BJ (cell line): ENCODE data around the gene ATE1. TPM values are rescaled to one million over a fixed set of nuclear protein-coding genes. Genes with fewer than 3 reads are reported as not detected.

Experiments used
- CTCF ChIA-PET: fragments of 350-600 bp; formaldehyde crosslinking; extraction: SDS; loops from one replicate; lab custom pipeline; 2021; ENCODE audit warnings: antibody characterized with exemption, inconsistent platforms; lab: Yijun Ruan, JAX
- POLR2A ChIA-PET: fragments of 300-600 bp; sonication (Branson Sonifier 250); formaldehyde crosslinking; extraction: SDS; loops from one replicate; lab custom pipeline; 2021; ENCODE audit warnings: antibody characterized with exemption; lab: Charles Lee
- DNase-seq: peaks from one replicate; pipeline ENCODE4 v3.0.0-alpha.2; 2011; ENCODE audit warnings: low read depth
- H3K27me3 ChIP-seq: 2 replicates; pipeline ENCODE4 v1.6.0; 2011; ENCODE audit warnings: low read length; ENCODE audit not compliant: control insufficient read depth, insufficient read depth
- H3K36me3 ChIP-seq: 2 replicates; pipeline ENCODE4 v1.5.1; 2011; ENCODE audit warnings: low read length; ENCODE audit not compliant: control insufficient read depth, insufficient read depth
- H3K4me3 ChIP-seq: 2 replicates; pipeline ENCODE4 v1.5.1; 2011; ENCODE audit warnings: low read depth, mild to moderate bottlenecking, control low read depth, low read length
- polyA plus RNA-seq: library from polyadenylated mRNA; depleted of rRNA; stranded (reverse); fragments of >200 nt; gene quantifications from 2 replicates; pipeline ENCODE4 v1.2.3, GENCODE V29; 2011
- TF ChIP-seq, protein P1 (sequence below): IDR thresholded peaks from 2 replicates; pipeline ENCODE4 v1.5.1; 2011; ENCODE audit warnings: low read depth, mild to moderate bottlenecking, control low read depth, inconsistent platforms, low read length, moderate library complexity; ENCODE audit not compliant: insufficient read depth

ATE1 gene
- polyA plus RNA-seq, 1 experiment = 7.4 TPM

DNA sequence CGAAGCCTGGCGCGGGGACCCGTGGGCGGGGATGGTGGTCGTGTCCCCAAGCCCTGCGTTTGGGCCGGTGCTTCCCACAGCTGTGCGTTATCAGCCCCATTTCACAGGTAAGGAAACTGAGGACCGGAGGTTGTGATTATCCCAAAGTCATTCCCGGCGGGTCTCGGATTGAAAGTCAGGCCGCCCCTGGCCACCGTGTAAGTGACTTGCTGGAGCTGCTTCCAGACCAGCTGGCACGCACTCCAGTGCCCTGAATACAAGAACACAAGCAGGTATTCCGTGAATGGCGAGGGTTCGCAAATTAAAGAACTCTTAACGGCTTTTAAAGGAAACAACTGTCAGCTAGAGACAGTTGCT, 675 bp upstream of the ATE1 start:
- no peaks in the 10 kb centered on the region; the same call in 1 of the 2 replicates for H3K36me3 ChIP-seq
- H3K4me3 ChIP-seq = peak overlapping the region; percentile 84
- ChIA-PET CTCF (interaction anchor here (1.2 kb wide), 1 partner anchor 28 kb away, joined by 5 read pairs; no protein-coding TSS in a partner anchor), POLR2A (no interaction called here)
- H3K27me3 ChIP-seq = no peaks in the 10 kb centered on the region
- DNase-seq = no peak
- TF ChIP-seq, protein P1, sequence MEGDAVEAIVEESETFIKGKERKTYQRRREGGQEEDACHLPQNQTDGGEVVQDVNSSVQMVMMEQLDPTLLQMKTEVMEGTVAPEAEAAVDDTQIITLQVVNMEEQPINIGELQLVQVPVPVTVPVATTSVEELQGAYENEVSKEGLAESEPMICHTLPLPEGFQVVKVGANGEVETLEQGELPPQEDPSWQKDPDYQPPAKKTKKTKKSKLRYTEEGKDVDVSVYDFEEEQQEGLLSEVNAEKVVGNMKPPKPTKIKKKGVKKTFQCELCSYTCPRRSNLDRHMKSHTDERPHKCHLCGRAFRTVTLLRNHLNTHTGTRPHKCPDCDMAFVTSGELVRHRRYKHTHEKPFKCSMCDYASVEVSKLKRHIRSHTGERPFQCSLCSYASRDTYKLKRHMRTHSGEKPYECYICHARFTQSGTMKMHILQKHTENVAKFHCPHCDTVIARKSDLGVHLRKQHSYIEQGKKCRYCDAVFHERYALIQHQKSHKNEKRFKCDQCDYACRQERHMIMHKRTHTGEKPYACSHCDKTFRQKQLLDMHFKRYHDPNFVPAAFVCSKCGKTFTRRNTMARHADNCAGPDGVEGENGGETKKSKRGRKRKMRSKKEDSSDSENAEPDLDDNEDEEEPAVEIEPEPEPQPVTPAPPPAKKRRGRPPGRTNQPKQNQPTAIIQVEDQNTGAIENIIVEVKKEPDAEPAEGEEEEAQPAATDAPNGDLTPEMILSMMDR = no peak

DNA sequence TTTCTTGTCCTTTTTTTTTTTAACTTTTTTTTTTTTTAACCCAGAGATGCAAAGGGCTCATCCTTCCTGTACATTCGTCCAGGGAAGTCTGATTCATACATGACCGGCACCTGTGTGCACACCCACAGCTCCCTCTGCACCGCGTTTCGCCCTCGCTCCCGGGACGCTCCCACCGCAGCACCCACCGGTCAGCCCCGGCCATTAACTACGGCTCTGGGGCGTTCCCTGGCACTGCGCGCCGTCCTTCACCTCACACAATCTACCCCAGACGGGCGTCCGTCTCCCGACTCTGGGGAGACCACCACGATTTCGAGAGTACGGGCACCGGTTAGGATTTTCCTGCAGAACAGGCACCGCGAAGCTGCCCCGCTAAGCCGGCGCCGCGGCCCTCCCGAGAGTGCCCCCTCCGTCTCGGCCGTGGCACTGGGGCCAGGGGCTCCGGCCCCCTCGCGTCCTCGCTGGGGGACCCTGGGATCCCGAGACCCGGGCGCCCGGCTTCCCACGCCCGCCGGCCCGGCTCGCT, 452 bp downstream of the ATE1 start:
- peak overlapping the region; percentile 84 for H3K4me3 ChIP-seq
- no peak for DNase-seq
- TF ChIP-seq, protein P1 = no peak
- ChIA-PET CTCF (interaction anchor here (0.8 to 1.0 kb wide), 2 partner anchors 8 to 124 kb away, joined by 3 read pairs; no protein-coding TSS in a partner anchor), POLR2A (no interaction called here)
- H3K36me3 ChIP-seq = no peaks in the 10 kb centered on the region; the same call in 1 of the 2 replicates
- H3K27me3 ChIP-seq = no peaks in the 10 kb centered on the region

- CTCF ChIA-PET = interaction anchor here (0.8 to 1.0 kb wide), 2 partner anchors 8 to 125 kb away, joined by 3 read pairs; no protein-coding TSS in a partner anchor
- no peaks in the 10 kb centered on the region for H3K27me3 ChIP-seq
- DNase-seq = no peak
- TF ChIP-seq, protein P1 = no peak
- POLR2A ChIA-PET = no interaction called here
- peak overlapping the region; percentile 84 for H3K4me3 ChIP-seq
- H3K36me3 ChIP-seq = no peaks in the 10 kb centered on the region; the same call in 1 of the 2 replicates
These were observed 1.0 kb downstream of the ATE1 start for GRCh38 chr10:121926671-121927317.

DNA sequence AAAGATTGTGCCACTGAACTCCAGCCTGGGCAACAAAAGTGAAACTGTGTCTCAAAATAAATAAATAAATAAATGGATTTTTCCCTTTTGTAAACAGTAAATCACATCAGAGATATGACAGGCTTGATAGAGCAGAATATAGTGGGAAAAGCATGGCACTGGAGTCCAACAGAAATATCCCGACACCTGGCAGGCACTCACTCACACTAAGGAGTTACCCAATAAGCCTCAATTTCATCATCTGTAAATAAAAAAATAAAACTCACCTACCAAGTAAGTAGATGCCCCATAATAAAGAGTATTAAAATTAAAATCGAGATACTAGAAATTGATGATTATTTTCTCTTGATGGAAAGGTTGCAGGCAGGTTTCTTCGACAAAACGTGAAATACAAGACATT, 1.7 kb downstream of the ATE1 start:
- ChIA-PET POLR2A (no interaction called here), CTCF (no interaction called here)
- no peaks in the 10 kb centered on the region; the same call in 1 of the 2 replicates for H3K36me3 ChIP-seq
- DNase-seq = no peak
- no peaks in the 10 kb centered on the region for H3K27me3 ChIP-seq
- H3K4me3 ChIP-seq = no peak overlapping the region
- TF ChIP-seq, protein P1 = no peak

GRCh38 chr10:121921238-121921931, 6.4 kb downstream of the ATE1 start:
- POLR2A ChIA-PET = no interaction called here
- TF ChIP-seq, protein P1 = no peak
- DNase-seq = no peak

More at GRCh38 chr10:121921238-121921931, 6.4 kb downstream of the ATE1 start:
- Histone ChIP-seq H3K4me3 (no peak overlapping the region), H3K27me3 (no peaks in the 10 kb centered on the region), H3K36me3 (peaks cover 1% of the 10 kb centered on the region)
- CTCF ChIA-PET = no interaction called here
